ENCODE data around the gene PDGFB.

Gene PDGFB

DNA sequence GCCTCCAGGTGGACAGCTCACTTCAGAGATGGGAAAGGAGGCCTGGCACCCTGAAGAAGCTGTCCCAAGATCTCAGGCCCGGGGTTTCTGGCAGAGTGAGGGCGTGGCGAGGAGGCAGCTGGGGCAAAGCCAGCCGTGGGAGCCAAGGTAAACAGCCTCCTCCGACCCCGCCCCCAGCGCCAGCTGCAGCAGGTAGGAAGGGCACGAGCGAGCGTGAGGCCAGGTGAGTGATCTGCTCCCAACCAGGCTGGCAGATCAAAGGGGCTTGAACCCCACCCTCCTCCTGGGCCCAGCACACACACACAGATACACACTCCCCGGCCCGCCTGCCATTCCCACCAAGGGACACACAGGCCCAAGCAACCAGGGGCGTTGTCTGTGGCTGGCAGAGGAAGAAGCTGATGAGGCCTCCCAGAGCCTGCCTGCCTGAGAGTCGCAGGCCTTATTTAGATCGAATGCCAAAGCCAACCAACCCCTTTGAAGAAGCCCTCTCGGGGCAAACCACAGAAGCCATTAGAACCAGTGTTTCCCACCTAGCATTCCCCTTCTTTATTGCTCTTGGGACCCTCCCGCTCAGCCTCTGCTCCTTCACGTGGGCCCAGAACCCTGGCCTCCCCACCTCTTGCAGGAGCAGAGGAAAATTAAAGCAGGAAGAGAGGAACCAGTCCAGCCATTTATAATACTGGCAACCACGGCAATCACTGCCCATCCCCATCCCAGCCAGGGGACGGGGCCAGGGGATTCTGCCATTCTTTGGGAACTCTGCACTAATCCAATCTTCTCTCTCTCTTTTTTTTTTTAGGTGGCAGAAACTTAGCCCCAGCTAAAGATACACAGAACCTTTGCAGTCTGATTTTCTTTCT lies 5.0 kb downstream of the PDGFB start:
- no peak for DNase-seq (ENCODE audit: low spot score)

DNA sequence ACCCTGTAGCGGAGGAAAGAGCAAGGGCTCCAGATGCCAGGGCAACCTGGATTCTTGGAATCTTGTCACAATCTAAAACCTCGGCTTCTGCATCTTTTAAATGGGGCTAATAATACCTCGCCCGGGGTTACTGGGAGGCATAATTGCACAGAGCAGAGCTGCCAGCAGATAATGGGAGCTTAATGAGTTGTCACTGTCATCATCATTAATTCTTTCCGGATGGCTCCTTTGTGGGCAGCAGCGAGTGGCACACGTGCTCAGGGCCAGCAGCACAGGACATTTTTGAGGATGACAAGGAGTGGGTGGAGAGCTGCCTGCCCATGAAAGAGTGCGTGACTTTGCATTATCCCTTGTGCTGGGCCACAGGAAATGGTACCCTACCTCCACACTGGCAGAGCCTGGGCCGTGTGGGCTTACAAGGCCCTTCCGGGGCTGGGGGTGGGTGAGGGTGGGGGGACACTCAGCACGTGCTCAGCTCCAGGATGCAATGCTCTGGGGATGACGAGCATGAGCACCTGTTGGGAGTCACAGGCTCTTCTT lies 5.7 kb downstream of the PDGFB start:
- DNase-seq (ENCODE audit: low spot score), result no peak

DNA sequence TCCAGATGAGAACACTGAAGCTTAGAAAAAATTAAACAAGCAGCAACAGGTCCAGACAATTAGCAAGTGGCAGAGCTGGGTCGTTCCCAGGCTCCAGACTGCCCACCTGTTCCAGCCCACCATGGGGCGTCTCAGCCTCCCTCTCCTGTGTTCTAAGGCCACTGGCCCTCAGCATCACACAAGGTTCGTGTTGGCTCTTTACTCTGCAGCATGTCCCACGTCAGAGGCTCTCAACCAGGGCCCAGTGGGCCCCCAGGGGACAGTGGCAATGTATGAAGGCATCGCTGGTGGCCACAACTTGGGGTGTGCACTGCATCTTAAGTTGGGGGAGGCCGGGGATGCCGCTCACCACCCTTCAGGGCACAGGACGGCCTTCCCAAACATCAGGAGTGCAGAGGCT lies 6.2 kb downstream of the PDGFB start:
- DNase-seq (ENCODE audit: low spot score), result no peak

DNA sequence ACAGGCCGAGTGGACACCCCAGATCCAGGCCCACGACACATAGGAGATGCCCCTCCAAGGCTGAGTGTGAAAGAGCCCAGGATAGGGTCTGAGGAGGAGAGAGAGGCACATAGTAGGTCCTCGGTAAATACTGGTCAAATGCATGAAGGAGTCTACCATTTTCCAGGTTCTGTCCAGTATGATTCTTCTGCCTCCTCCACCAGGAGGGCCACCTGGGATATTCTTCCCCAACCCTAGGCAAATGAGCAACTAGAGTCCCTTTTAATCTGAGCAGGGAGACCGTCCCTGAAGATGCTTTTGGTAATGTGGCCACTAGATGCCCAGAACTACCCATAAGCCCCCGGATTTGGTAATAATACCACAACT lies 6.7 kb downstream of the PDGFB start:
- DNase-seq (ENCODE audit: low spot score), result no peak

DNA sequence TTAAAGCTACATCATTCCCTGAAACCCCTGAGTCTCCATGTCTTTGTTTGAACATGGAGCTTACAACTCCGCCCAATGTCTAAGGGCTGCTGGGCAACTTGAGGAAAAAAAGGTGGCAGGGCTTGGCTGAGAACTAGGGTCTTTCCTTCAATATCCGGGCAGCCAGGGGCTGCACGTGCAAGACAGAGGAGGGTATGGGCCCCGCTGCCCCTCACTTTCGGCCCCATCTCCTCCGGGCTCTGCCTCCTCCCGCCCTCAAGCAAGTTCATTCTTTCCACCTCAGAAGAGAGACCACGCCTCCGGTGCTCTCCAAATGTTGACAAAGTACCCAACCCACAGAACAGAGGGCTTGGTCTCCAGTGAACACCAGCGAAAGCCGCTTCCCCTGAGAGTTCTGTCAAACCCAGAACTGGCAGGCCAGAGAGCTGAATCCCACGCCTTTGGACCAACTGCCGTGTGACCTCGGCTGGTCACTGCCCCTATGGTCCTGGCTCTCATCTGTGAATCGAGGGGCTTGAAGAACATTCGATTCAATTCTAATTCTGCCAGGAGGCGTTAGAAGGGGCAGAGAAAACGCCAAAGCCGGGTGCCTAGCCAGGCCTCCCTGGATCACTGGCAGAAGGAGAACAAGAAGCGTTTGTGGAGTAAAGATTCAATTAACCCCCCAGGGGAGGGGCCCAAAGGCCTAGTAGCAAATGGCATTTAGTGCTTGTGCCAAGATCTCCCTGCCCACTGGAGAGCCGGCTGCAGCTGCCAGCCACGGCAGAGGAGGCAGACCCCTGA lies 7.3 kb downstream of the PDGFB start:
- no peak for DNase-seq (ENCODE audit: low spot score)

DNA sequence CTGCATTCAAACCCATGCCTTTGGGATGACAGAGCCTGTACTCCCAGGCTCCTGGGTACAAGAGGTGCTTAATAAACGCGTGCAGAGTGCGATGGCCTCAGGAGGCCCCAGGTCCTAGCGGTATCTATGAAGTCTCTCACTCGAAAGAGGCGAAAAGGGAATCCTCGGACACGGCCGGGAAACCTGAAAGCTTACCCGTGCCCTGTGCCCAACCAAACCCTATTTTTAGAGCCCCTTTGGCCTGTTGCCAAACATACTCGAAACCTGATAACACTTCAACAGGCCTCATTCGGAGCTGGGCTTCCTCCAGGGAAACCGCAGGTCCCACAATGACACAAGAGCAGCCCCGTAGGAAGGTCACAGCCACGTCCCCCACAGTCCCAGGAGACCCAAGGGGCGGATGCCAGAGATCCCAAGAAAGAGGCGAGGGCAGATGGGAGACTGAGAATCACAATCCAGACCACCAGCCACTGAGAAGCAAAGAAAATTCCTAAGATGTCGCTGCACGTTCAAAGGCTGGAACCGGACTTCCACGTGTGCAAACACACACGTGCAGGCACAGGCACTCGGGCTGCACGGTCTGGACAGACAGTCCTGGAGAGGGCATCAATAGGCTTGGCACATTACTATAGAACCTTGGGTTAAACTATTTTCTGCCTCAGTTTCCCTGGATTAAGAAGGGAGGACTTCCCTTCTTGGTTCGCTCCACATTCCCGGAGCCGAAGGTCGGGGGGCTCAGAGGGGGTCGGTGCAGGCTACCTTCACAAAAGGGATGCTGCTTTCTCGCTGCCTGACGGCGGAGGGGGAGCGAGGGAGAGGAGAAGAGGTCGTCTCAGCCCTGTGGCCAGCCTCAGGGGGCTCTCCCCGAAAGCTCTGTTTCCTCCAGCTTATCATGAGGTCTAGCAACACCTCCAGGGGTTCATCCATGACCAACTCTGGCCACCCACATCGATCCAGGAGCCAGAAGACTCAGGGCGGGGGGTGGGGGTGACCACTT lies 8.2 kb downstream of the PDGFB start:
- DNase-seq (ENCODE audit: low spot score), result no peak

DNA sequence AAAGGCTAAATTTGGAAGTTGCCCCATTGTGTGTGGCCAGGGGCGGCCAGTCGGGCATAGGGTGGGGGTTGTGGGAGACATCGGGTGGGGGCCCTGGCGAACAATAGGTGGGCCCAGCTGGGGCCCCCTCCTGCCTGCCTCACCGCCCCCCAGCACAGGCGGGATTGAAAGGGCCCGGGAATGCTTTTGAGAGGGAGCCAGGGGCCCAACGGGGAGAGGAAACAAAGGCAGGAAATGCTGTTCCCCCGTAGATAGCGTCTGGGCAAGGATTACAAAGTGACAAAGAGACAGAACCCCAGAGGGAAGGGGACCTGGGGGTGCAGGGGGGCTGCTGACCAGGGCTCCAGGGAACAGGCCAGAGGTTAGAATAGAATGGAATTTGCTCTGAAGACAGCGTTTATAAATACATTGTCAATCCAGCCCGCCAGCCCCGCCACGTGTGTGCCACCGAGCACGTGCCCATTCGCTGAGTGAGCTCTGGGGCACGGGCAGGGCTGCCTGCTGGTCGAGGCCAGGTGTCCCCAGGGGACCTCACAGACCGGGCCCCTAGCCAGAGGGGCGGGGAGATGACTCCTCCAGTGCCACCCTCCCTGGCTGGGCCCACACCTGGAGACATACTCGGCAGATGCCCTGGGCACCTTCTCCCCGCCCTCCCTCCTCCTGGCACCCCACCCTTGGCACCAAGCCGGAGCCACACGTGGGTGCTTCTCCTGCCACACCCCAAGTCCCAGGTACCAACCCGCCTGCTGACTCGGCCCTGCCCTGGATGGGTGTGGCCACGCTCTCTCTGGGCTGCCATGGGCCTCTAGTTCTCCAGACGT lies 9.7 kb downstream of the PDGFB start:
- no peak for DNase-seq (ENCODE audit: low spot score)

DNA sequence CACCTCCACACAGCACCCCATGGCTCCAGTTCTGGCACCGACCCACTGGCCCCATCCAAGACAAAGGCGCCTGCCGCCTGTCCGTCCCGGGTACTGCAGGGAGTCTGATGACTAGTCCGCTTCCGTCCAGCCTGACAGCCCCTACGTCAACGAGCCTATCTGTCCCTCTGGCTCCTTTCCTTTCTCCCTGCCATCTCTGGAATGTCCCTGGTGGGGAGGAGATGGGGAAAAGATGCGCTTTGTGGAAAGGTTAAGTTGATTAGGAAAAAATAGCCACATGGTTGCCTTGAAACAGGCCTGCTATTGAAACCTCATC lies 10.4 kb downstream of the PDGFB start:
- no peak for DNase-seq (ENCODE audit: low spot score)

DNA sequence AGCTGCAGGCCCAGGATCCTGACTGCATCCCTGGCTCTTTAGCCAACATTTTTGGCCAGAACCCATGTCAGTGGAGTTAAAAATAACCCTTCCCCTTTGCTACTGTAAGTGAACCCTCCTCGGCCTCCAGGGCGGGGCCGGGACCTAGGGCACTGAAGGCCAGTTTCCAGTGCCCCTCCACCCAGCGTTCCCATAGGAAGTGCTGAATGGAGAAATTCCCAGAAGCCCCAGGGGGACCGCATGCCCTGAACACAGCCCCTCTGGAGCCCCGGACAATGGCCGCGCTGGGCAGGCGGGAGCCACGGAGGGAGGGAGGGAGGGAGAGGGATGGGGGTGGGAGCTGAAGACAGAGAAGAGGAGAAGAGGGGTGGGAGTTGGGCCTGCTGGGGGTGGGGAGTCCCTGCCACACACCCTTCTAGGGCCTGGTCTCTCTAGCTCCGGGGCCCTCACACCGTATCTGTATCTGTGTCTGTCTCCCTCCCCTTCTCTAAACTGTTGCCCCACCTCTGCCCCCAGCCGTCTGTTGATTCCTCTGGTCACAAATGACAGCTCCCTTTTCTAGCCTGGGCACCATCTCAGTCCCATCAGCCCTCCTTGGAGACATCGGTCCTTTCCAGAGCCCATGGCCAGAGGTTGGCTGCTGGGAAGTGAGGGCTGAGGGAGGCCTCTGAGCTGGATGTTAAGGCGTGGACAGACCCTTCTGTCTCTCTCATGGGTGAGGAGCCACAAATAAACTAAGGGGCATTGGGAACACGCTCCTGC lies 10.9 kb downstream of the PDGFB start:
- no peak for DNase-seq (ENCODE audit: low spot score)

DNA sequence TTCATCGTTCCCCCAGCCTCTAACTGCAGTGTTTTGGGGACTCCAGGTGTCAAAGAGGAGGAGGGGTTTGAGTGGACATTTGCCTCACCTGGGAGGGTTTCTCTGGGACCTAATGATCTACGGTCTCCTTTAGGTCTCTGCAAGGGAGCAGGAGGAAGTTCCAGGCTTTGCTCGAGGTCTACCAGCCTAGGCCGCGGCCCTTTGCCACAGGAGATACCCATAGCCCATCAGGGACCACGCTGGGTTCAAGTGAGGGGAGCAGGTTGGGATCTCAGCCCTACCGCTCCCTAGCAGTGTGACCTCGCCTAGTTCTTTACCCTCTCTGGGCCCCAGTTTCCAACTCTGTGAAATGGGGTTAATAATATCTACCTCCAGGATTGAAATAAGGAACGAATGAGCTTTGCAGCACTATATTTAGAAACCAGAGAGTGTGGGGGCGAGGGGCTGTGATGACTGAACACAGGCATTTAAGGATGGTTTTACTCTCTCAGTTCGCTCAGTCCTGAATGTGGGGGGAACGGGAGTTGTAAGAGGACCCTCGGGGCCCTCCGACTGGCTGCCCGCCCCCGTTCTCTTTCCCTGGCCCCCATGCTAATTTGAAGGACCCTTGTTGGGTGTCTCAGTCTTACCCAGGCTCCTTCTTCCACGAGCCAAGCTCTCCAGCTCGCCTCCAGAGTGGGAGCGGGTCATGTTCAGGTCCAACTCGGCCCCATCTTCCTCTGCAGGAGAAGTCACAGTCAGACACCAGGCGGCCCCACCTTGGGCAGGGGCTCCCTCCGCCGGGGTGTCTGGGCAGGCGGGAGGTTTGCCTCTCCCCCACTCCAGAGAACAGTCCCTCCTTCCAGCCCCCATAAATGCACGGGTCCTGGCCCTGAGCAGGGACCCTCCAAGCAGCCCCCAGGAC lies 11.7 kb downstream of the PDGFB start:
- no peak for DNase-seq (ENCODE audit: low spot score)

DNA sequence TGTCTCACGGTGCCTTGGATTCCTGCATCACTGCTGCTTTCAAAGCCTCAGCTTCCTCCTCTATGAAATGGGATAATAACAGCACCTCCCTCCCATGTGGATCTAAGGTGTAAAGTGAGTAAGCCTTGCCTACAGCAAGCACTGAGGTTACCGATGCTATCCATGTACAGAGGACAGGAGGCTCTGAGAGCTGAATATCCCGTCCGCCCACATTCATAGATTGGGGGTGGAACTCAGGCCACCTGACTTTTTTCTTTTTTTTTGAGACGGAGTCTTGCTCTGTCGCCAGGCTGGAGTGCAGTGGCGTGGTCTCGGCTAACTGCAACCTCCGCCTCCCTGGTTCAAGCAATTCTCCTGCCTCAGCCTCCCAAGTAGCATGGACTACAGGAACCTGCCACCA lies 12.5 kb downstream of the PDGFB start:
- no peak for DNase-seq (ENCODE audit: low spot score)

DNA sequence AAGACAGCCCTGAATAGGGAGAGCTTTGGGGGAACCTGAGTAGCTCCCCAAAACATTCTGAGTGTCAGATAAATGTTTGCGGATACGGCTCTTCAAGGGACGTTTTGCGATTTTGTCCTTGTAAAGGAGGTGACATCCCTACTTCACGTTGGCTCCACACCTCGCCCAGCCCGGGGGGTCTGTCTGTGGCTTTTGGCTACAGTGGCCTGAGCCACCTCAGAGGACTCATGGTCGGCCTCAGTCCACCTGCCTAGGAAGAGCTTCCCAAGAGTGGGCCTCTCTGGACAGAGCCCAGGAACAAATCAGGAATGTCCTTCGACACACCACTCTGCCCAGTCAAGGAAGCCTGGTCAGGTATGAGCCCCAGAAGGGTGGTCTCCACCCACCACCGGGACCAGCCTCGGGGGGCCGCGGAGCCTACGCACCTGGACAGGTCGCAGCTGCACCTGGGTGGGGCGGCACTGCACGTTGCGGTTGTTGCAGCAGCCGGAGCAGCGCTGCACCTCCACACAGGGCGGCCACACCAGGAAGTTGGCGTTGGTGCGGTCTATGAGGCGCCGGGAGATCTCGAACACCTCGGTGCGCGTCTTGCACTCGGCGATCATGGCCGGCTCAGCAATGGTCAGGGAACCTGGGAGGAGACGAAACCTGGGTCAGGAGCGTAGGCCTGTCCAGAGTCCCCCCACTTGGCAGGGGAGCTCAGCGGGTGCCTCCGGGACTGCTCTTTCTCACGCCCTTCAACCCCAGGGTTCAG lies 13.4 kb downstream of the PDGFB start:
- no peak for DNase-seq (ENCODE audit: low spot score)

DNA sequence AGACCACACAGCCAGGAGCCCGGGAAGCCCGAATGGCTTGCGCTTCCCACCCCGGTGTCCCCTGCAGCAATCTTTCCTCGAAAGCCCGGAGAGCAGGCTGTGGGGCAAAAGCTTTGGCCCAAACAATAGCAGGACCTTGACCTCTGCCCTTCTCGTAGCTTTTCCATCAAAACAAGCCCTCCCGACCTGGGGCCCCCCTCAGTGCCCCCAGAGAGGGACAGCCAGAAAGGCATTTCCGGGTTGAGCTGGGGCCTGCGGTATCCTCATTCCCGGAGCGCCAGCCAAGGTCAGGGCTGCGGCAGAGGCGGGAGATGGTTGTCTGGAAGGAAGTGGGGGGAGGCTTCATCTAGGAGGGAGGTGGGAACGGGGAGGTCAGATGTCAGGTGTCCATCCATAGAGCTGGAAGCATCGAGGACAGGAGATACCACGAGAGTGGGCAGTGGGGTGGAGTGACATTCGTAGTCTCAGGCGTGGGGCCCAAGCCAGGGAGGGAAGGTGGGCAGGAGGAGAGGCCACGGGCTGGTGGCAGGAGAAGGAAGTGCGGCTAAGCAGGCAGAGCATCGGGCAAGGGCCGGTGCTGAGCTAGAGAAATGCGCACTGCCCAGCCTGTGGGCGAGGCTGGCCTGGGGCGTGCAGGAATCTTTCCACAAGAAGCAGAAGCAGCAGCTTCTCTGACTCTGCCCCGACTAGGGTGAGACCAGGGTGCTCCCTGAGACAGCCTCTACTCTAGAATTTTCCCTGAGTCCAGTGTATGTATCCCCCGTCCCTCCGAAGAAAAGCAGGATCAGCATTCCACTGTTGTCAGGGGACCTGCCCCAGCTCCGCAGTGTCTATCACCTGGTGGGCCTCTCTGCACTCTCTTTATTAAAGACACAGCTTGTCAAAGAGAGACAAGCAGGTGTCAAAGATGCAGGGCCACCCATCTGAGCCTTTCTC lies 14.3 kb downstream of the PDGFB start:
- DNase-seq (ENCODE audit: low spot score), result no peak

DNA sequence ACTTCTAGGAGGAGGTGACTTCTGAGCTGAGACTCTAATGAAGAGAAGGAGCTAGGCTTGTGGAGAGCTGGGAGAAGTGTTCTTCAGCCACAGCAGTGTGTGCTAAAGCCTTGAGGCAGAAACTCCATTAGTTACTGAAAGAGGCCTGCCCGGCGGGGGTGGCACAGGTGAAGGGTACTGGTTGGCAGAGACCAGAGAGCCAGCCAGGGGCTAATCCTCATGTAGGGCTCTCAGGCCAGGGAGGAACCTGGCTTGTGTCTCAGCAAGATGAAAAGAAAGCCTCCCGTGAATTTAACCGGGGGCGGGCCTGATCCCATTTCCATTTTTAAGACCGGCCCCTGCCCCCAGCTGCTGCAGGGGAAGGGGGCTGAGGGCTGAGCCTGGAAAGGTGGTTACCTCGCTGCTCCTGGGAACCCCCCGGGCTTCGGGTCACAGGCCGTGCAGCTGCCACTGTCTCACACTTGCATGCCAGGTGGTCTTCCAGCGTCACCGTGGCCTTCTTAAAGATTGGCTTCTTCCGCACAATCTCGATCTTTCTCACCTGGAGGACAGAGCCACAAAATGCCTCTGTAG lies 15.0 kb downstream of the PDGFB start:
- DNase-seq (ENCODE audit: low spot score), result no peak

DNA sequence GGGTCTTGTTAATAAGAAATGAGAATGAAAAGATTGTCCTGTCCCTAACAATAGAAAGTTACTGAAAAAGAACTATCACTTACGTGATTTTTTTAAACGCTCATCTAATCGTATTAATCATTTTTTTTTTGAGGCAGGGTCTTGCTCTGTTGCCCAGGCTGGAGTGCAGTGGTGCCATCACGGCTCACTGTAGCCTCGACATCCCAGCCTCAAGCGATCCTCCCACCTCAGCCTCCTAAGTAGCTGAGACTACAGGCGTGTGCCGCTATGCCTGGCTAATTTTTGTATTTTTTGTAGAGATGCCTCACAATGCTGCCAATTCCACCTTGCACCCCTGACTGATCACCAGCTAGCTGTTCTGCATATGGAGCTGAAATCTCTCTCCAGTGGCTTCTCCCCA lies 15.7 kb downstream of the PDGFB start:
- no peak for DNase-seq (ENCODE audit: low spot score)

DNA sequence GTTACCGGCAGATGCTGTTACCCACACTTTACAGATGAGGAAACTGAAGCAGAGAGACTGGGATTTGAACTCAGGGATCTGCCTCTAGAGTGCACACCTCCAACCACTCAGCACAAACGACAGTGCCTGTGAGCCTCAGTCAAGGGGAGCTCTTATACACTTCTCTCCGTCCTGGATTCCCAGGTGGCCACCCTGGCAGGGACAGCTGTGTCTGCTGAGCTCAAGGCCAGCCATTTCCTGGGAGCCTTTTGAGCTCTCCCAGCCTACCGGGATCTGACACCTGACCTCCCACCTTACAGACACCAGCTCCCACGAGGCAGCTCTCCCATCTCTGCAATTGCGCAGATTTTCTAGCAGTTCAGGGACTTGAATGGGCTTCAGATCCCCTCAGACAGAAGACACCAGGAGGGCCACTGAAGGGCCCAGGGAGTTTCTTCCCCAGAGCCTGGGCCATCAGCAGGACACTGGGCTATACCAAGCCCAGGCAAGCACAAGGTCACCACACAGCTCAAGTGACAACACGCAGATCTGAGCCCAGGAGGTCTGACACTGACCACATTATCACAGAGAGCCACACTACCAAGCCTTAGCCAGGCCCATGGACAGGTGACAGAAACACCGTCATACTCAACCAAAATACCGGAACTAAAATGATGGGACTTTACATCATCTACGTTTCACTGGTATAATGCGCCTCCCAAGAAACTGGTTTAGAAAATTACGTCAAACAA lies 17.1 kb downstream of the PDGFB start:
- no peak for DNase-seq (ENCODE audit: low spot score)

DNA sequence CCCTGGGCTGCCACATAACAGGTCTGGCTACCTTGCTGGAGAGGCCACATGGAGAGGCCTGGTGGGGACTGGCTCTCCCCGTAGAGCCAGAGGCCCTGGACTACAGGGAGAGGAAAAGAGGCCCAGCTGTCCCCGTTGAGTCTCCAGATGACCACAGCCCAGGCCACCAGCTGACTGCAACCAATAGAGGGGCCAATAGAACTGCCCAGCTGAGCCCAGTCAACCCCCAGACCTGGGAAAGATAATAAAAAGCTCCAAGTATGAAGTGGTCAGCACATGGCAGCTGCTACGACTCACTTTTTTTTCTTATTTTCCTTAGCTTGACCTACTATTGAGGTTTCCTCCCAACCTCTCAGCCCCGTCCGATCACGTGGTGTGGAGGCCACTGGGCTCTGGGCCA lies 18.4 kb downstream of the PDGFB start:
- no peak for DNase-seq (ENCODE audit: low spot score)

All from D341Med (cell line).